Measurements from ENCODE around the gene MYO9A.

MYO9A gene

DNA sequence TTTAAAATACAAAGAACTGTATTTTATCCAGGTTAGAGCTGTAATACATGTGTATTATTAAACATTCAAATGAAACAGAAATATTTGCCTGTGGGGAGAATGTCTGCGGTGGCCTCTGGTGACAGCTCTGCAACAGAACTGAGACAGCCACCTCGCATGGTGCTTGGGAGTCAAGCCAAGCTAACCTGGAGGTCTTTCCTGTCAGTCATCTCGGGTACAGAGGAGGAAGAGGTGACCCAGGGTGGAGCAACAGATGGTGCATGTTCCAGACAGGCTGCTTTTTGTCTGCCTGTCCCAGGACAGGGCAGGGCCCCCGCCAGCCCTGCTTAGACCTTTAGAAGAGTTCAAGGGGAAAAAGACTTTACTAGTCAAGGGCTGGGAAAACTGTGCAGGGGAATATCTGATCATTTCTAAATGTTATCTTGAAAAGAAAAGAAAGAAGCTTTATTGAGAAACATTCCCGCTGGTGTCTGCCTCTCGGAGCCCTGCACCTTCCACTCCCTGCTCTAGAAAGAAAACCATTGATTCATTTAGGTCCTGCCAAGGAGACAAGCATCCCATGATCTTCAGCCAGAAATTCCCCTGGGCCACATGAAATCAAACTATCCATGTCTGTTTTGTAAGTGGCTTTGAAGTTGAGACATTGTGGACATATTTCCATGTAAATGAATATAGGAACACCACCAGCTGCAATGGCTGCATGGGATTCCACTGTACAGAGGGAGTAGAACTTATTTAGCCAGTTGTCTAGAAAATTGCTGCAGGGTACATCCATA lies 313.1 kb downstream of the MYO9A start:
- peak; percentile 23 for DNase-seq

- no peak for DNase-seq
These were observed 313.7 kb downstream of the MYO9A start for GRCh38 chr15:71804226-71804625.

DNA sequence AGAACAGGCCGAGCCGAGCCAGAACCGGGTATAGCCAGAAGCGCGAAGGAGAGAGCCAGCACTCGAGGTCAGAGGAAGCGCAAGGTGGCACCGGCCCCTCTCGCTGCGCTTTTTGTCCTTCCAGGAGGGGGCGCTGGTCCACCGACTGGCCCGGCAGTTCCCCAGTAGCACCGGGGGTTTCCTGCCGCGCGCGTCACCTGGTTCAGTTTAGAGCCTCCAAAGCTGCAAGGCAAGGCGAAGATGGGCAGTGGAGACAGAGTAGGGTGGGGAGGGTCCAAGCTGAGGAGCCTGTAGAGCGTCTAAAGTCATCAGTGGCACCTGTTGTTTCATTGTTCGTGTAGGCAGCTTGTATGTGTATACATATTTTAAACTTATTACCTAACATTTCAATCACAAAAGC lies 315.2 kb downstream of the MYO9A start:
- no peak for DNase-seq

- no peak for DNase-seq
These were observed 315.9 kb downstream of the MYO9A start for GRCh38 chr15:71801935-71802655.

GRCh38 chr15:71800835-71801745 lies 316.9 kb downstream of the MYO9A start:
- peak; percentile 75 for DNase-seq

GRCh38 chr15:71800190-71800589 lies 317.8 kb downstream of the MYO9A start:
- DNase-seq: no peak

DNA sequence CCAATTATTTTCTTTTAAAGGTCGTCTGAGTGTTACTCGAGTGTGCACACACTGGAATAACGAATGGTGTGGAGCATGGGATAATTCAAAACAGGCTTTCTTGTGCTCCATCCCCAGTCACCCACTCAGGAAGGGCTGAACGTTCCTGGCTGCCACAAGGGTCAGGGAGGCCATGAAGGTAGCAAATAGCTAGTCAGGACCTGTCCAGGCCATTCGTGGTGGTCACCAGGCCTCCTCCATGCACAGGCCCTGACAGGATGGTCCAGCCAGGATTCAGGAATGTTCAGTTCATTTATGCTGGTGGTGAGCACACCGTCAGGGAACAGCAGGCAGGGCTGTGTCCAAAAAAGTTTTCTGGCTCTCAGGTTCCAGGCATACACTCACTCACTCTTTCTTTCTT lies 319.3 kb downstream of the MYO9A start:
- DNase-seq: no peak

- DNase-seq: peak; percentile 54
These were observed 325.4 kb downstream of the MYO9A start for GRCh38 chr15:71792521-71792920.

DNA sequence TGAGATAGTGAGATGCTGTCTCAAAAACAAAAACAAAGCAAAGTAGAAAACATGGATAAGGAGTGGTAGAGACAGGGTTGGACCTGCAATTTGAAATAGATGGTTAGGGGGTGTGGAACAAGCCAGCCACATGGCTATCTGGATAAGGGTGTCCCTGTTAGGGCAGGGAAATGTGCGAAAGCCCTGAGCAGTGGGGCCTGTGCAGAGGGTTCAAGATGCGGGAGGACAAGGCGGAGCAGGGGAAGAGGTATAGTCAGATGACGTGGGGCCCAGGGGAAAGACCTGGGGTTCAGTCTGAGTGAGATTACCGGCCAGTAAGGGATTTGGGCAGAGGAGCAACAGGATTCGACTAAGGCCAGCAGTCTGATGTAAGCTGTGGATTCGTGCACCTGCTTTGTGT lies 326.0 kb downstream of the MYO9A start:
- DNase-seq: no peak

- DNase-seq: peak; percentile 24
These were observed 327.9 kb downstream of the MYO9A start for GRCh38 chr15:71790081-71790480.

GRCh38 chr15:71789616-71790015 lies 328.3 kb downstream of the MYO9A start:
- DNase-seq: no peak

DNA sequence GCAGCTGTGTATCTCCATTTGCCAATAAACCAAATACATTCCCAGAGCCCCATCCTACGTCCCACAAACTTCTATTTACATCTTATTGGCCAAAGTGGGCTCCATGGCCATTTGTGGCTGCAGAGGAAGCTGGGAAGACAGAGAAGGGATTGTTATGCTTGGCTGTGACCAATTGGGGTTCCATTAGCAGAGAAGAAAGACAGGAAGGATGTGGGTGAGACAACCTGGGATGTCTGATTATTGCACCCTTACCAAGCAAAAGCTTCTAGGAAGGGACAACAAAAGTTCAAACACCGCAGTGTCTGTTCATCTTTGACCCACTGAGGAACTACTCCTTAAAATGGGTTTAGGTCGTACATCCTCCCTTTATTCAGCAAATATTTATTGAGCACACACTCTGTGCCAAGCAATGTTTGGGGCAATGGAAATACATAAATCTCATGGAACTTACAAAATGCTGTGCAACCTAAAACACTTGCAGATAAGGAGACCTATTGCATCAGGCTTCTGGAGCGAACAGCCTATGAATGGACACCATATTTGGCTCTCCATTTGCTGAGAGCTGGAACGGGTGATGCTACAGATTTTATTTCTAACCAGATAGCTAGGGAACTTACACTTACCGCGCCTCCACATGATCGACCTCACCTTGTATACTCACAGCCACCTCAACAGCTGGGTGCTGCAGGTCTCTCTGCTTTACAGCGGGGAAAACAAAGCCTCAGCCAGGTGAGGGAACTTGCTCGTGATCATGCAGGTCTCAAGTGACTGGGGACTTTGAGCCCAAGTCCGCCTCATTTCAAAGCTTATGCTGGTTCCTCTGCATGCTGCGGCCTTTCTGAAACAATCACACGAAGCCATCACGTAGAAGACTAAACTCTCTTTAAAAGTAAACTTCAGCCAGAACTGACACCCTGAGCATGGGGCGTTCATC lies 329.0 kb downstream of the MYO9A start:
- no peak for DNase-seq

GRCh38 chr15:71786673-71787072 lies 331.3 kb downstream of the MYO9A start:
- DNase-seq: no peak

DNA sequence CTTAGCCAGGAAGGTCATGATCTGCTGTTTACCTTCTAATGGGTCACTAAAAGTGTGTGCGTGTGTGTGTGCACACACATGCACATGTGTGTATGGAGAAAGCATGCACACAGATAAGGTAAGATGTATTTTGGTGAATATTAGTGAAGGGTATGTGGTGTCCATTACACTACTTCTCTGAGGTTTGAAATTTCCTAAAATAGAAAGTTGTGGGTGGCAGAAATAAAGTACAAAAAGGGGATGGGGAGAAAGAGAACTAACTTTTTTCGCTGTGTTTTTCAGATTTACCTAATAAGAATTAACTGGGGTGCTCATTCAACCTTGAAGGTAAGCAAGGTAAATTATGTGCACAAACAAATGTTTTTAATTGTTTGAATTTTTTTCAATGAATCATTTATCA lies 332.0 kb downstream of the MYO9A start:
- no peak for DNase-seq

DNA sequence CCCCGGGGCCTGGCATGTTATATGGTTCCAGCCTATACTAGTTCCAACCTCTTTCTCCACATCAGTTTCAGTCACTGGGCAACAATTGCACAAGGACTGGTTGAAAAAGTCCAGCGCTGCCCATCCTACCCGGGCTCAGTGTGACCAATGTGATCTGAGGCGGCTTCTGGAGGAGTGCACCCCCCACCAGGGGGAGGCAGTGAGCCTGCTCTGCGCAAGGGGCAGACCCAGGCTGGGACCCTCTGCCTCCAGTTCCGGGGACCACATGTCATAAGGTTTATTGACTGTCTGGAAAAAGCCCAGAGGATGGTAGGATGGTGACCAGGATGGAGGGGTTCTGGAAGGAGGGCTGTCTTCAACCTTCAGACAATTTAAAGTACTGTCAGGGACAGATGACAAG lies 333.2 kb downstream of the MYO9A start:
- DNase-seq: no peak

GRCh38 chr15:71782422-71783165 lies 335.4 kb downstream of the MYO9A start:
- no peak for DNase-seq

GRCh38 chr15:71781965-71782265 lies 336.0 kb downstream of the MYO9A start:
- no peak for DNase-seq

DNA sequence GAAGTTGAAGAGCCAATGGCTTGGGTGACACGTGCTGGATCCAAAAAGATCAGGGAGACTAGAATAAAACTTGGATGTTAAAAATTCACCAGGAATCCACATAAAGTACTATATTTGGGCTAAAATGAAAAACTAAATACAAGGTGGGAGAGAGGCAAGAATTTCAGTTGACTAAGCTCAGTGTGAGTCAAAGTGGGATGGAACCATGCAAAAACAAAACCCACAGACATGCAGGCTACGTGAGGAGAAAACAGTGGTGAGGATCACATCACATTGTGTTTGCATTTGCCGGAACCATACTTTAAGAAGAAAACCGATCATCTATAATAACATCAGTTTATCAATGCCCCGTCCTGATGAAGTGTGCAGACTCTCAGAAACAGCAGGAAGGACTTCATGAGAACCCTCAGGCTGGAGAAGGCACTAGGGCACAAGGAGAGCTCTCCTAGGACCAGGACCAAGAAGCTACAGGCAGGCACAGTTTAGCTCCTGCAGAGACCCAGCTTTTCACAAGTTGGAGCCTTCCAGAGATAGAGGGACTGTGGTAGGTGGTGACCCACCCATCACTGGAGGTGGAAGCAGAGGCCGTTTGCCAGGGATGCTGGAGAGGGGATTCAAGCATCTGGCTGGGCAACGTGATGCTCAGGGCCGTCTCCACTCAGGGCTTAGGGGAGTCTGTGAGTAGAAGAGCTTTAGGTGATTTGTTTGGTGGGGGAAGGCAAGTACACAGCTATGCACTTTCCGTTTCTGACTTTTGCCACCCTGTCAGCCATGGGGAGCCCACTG lies 336.6 kb downstream of the MYO9A start:
- peak; percentile 31 for DNase-seq

DNA sequence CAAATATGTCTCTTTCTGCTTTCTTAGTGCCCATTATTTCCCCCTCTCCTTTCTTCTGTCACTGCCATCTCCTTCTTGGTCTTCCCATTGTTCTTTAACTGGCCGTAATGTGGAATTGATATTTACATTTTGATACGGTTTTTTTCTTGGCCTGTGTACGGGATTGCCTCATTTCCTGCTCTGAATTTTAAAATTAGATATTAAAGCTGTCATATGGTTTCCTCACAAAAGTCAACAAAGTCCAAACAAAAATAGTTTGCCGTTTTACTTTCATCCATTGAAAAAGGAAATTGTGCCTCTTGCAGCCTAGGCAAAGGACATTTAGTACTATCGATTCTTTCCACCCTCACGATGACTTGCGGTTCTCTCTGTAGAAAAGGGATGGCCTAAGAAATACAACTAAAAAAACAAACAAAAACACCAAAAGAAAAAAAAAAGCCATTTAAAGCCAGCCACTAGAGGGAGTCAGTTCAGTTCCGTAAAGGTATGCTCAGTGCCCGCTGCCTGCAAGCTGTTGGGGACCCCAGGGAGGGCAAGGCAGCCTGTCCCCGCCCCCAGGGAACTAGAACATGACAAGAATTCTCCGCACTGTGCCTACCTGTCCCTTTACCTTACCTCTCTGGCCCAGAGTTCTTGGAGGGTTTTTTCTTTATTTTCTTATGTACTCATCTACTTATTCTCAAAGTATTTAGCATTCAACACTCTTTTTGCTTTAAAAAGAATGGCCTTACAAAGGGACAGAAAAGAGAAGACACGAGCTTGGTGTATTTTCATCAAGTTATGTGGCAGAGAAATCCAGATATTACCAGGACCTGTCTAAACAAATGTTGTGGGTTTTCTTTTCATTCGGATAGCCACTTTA lies 337.6 kb downstream of the MYO9A start:
- DNase-seq: peak; percentile 38
